Measurements from ENCODE around the gene CSTF1.

CSTF1 gene

DNA sequence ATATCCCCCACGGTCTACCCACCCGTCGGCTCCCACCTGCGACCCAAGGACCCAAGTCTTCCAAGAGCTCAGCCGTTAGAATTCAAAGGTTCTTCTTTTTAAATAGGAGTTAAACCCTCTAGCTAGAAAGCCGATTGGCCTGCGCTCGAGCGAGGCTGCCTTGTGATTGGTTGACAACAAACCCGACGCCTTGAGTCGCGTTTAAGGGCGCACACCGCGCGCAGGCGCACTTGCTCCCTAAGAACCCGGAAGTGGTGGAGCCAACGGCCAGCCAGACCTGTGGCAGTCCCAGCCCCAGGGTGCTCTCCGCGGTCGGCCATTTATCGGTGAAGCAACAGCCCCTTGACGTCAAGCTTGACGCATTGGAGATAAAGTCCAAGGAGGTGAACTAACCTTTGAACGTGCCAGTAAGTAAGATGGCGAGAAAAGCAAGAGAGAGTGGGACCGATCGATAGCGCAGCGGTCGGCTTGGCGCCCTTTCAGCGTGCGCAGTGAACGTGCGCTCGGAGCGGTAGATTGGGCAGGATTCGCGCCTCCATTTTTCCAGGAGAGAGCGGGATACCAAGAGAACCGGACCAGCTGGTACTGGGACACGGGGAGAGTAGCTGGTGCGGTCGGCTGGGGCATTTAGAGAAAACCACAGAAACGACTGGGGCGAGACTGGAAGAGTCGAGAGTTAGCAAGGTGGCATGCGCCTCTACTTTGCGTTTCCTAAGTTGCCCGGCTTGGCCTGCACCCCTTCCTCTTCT is at the start of gene CSTF1, which contains the start of gene AURKA:
Gene CSTF1 (plus strand): TSS at position 514 of the 749 bp plus-strand sequence. CDS start 2,908 bp downstream, outside the sequence.
Gene AURKA (minus strand): TSS at position 84 of the 749 bp plus-strand sequence. CDS start 4,018 bp downstream, outside the sequence.
- TF ChIP-seq ZFX (IDR thresholded peaks at IDR 0.05): peak; percentile 62
- TF ChIP-seq, protein P1, sequence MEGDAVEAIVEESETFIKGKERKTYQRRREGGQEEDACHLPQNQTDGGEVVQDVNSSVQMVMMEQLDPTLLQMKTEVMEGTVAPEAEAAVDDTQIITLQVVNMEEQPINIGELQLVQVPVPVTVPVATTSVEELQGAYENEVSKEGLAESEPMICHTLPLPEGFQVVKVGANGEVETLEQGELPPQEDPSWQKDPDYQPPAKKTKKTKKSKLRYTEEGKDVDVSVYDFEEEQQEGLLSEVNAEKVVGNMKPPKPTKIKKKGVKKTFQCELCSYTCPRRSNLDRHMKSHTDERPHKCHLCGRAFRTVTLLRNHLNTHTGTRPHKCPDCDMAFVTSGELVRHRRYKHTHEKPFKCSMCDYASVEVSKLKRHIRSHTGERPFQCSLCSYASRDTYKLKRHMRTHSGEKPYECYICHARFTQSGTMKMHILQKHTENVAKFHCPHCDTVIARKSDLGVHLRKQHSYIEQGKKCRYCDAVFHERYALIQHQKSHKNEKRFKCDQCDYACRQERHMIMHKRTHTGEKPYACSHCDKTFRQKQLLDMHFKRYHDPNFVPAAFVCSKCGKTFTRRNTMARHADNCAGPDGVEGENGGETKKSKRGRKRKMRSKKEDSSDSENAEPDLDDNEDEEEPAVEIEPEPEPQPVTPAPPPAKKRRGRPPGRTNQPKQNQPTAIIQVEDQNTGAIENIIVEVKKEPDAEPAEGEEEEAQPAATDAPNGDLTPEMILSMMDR (conservative IDR thresholded peaks at IDR 0.05): no peak
- peak within 1 kb of the TSS; percentile 90 for H3K27ac ChIP-seq

DNA sequence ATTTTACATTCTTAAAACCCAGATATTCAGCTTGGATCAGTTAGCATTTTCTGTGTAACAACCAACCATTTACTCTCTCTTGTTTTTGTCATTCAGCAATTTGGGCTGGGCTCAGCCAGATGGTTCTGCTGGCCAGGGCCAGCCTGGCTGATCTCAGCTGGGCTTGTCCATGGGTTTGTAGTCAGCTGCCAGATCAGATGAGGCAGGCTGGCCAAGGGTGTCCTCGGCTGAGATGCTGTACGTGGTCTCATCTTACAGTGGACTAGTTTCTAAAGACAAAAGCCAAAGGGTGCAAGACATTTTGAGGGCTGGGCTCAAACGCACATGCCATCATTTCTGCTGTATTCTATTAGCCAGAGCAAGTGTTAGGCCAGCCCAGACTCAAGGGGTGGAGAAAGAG is 49.7 kb upstream of the CSTF1 start:
- H3K27ac ChIP-seq: no peak overlapping the region
- no peak for TF ChIP-seq ZFX (IDR thresholded peaks at IDR 0.05)
- TF ChIP-seq, protein P1 (conservative IDR thresholded peaks at IDR 0.05): no peak

DNA sequence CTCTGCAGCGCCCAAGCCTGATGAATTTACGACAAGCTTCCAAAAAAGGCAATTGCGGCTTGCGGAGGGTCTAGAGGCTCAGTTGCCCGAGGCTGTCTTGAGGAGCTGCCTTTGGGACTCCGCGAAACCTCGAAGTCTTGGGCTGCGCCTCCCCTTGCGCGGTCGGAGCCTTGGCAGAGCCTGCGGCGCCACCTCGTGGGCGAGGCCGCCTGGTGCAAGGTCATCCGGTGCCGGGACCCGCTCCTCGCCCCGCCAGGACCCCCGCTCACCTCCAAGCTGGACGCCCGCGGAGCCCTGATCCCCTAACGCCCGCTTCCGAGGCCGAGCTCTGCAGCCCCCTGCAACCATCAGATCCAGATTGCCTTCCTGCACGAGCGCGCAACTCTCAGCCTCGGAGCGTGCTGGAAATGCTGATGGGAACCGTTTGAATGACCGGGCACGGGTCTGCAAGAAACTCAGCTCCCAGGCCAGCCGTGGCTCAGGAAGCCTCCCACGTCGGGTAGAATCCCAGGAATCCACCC is 48.5 kb upstream of the CSTF1 start:
- TF ChIP-seq ZFX (IDR thresholded peaks at IDR 0.05): no peak
- TF ChIP-seq, protein P1 (conservative IDR thresholded peaks at IDR 0.05): peak; percentile 91
- H3K27ac ChIP-seq: no peak overlapping the region

DNA sequence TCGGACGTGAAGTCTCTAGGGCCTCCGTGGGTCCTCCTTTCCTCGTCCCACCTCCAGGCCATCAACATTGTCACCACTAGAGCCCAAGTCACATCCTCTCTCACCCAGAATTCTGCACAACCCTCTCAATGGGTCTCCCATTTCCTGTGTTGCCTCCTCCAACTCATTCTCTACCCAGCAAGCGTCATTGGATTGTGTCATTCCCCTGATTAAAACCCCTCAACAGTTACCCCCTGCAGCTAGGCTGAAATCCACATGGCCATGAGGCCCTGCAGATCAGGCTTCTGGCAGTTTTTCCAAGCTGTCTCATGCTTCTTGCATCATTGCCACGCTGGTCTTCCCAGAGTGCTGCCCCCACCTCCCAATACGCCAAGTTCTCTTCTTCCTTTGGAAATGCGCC is 46.5 kb upstream of the CSTF1 start:
- TF ChIP-seq ZFX (IDR thresholded peaks at IDR 0.05): no peak
- TF ChIP-seq, protein P1 (conservative IDR thresholded peaks at IDR 0.05): no peak
- H3K27ac ChIP-seq: no peak overlapping the region

DNA sequence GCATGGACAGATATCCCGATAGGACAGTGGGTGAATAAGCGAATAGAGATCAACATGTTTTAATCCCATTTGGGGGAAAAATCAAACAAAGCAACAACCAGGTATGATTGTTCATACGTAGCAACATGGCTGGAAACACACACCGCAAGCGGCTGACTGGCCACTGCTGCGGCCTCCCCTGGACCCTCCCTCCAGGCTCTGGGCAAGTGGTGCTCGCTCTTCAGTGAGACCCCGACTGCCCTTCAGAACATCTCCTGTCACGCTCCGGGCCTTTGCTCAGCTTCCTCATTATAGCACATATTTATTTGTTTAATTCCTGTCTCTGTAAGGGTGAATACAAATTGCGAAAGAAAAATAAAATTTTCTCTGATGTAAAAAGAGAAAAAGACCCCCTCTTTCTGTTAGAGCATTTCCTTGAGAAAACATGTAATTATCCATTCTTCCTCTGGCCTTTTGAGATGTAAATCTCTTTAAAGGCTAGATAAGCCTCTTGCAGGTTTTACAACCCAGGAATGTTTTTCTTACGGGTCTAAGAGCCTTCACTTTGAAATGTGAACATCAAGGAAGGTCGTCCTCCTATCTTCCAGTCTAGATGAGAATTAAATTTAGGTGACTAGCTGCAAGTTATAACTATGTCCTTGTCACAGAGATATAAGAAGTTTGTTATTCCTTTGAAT is 44.7 kb upstream of the CSTF1 start:
- no peak for TF ChIP-seq ZFX (IDR thresholded peaks at IDR 0.05)
- TF ChIP-seq, protein P1 (conservative IDR thresholded peaks at IDR 0.05): no peak
- no peak overlapping the region; the same call in 1 of the 2 replicates for H3K27ac ChIP-seq

DNA sequence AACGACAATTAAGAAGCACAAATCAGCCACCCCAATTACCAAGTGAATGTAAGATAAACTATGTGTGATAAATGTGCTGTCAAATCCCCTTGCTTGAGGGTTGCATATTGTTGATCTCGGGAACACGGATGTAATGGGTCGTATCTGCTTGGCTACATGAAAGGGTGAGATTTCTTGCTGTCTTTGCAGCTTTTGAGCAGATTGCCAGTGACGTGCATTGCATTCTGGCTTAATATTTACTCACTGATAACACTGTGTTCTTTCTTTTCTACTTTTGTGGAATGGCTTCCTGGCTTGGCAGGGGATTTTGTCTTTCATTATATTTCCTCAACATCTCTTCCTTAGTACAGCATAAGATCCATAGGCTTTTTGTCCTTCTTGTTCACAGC is 44.1 kb upstream of the CSTF1 start:
- no peak for TF ChIP-seq ZFX (IDR thresholded peaks at IDR 0.05)
- TF ChIP-seq, protein P1 (conservative IDR thresholded peaks at IDR 0.05): no peak
- no peak overlapping the region; the same call in 1 of the 2 replicates for H3K27ac ChIP-seq

DNA sequence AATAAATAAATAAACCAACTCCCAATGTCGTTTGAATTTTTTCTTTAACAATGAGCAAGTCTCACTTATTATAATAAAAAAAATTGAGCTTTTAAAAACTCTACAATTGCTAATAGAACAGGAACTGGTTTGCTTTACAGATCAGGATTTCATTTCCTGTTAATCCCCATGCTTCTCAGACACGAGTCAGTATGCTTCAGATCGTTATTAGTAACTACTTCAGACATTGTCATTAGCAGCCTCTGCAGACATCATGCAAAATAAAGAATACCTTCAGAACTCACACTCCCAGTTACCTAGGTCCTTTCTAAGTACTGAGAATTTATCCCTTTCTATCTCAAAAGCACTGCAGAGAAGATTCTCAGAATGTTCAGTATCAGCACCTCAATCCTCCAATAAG is 43.7 kb upstream of the CSTF1 start:
- no peak overlapping the region for H3K27ac ChIP-seq
- TF ChIP-seq ZFX (IDR thresholded peaks at IDR 0.05): no peak
- TF ChIP-seq, protein P1 (conservative IDR thresholded peaks at IDR 0.05): no peak

Data from C4-2B (cell line).